Colonic mucosa (tissue), 4 donors: ENCODE measurements around the gene CCDC110. TPM values are rescaled to one million over a fixed set of nuclear protein-coding genes. Genes with fewer than 3 reads are reported as not detected.

Source experiments
- DNase-seq: peaks from one replicate; pipeline ENCODE4 v3.0.0-alpha.2; 2020
- H3K27ac ChIP-seq: fragments of 200-600 bp; one replicate; pipeline ENCODE4 v1.8.0; 2021
- H3K27me3 ChIP-seq: fragments of 200-600 bp; one replicate; pipeline ENCODE4 v1.8.0; 2021
- H3K36me3 ChIP-seq: fragments of 200-600 bp; one replicate; pipeline ENCODE4 v1.8.0; 2021
- H3K4me1 ChIP-seq: fragments of 200-600 bp; one replicate; pipeline ENCODE4 v1.8.0; 2021; ENCODE audit warnings: mild to moderate bottlenecking
- H3K4me3 ChIP-seq: fragments of 200-600 bp; one replicate; pipeline ENCODE4 v1.8.0; 2021
- H3K9ac ChIP-seq, 2 donors: one replicate each; pipeline ENCODE4 v1.7.0; 2013; ENCODE audit warnings: control low read depth in 2 of 2, low read depth in 2 of 2, low read length in 2 of 2
- H3K9me3 ChIP-seq: fragments of 200-600 bp; one replicate; pipeline ENCODE4 v1.8.0; 2021
- intact Hi-C: fragments of 100-400 bp; cut with DNase I; formaldehyde crosslinking; loops from one replicate; pipeline ENCODE4 v1.14.1; 2022
- total RNA-seq, 2 donors: library from RNA; stranded (reverse); fragmentation: NEBNext Ultra II Directional in 1 of 2; extraction: Animal tissue kit (Norgen Biotek cat#: 25700) in 1 of 2; gene quantifications; one replicate each; pipeline ENCODE4 v1.2.1, GENCODE V29; 2021
- TF ChIP-seq, protein P1 (sequence below): fragments of 200-600 bp; IDR thresholded peaks from one replicate; pipeline ENCODE4 v1.8.0; 2022; ENCODE audit warnings: antibody characterized with exemption, mild to moderate bottlenecking
- donor health status: healthy.
- donor health status: DM: no; HTN: no; CAD: no.
- donor health status: DM: no; HTN: no; CAD: no.

Gene CCDC110
- total RNA-seq, 2 donors from 2014 or later: 3.6 TPM

DNA sequence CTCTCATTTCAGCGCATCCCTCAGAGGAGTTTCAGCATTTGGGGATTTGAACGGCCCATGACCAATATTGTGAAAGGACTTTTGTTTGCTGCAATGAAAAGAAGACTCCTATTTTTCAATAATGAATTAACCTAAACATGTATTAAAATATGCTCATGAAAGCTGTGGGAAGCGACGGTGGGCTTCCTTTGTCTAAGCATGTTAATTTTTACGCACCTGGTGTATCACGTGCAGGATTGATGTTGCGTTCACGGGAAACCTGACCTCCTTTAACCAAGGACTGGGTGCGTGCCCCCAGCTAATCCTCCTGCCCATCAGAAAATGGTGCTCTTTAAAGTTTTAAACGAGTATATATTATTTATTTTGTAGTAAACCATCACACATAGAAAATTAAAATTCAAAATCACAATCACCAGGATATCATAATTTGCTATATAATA, 590 bp upstream of the CCDC110 start:
- intact Hi-C loops: loop anchor here (5.0 kb wide), 1 partner anchor 125 kb away; no protein-coding TSS in a partner anchor
- Histone ChIP-seq H3K4me3 (peak overlapping the region; percentile 85), H3K9me3 (no peaks in the 10 kb centered on the region), H3K27ac (no peak overlapping the region), H3K27me3 (no peaks in the 10 kb centered on the region), H3K9ac (peak overlapping the region; percentile 64 to 87), H3K36me3 (no peaks in the 10 kb centered on the region), H3K4me1 (no peaks in the 10 kb centered on the region)
- no peak for DNase-seq
- TF ChIP-seq, protein P1, sequence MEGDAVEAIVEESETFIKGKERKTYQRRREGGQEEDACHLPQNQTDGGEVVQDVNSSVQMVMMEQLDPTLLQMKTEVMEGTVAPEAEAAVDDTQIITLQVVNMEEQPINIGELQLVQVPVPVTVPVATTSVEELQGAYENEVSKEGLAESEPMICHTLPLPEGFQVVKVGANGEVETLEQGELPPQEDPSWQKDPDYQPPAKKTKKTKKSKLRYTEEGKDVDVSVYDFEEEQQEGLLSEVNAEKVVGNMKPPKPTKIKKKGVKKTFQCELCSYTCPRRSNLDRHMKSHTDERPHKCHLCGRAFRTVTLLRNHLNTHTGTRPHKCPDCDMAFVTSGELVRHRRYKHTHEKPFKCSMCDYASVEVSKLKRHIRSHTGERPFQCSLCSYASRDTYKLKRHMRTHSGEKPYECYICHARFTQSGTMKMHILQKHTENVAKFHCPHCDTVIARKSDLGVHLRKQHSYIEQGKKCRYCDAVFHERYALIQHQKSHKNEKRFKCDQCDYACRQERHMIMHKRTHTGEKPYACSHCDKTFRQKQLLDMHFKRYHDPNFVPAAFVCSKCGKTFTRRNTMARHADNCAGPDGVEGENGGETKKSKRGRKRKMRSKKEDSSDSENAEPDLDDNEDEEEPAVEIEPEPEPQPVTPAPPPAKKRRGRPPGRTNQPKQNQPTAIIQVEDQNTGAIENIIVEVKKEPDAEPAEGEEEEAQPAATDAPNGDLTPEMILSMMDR: no peak

DNA sequence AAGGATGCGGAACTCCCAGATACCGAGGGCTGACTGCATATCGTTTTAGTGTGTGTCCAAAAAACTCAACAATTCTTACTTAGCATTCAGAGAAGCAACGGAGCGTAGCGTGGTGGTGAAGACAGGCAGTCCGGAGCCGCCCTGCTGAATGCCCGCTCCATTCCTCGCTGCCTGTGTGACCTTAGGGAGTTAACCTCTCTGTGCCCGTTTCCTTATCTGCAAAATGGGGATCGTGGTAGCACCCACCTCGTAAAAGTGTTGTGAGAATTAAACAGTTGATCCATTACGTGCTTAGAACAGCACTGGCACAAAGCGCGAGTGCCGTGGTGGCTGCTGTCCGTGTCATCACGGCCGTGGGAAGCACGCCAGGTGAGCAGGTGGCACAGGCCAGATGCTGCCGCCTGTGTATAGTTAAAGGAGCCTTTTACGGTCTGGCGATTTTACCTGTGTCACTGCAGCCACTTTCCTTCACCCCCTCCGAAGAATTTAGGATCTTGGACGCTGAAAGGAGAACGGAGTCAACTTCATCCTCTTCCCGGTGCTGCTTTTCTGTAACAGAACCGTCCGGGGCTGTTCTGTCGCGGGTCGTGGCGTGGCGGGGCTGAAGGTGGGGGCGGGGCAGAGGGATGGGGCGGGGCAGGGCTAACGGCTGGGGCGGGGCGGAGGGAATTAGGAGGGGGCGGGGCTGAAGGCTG, 885 bp downstream of the CCDC110 start:
- Histone ChIP-seq H3K27ac (peak overlapping the region; percentile 33), H3K36me3 (no peaks in the 10 kb centered on the region), H3K27me3 (no peaks in the 10 kb centered on the region), H3K9ac (peak overlapping the region; percentile 51 to 86), H3K4me1 (no peaks in the 10 kb centered on the region), H3K4me3 (peak overlapping the region; percentile 56), H3K9me3 (no peaks in the 10 kb centered on the region)
- intact Hi-C loops: loop anchor here (5.0 kb wide), 1 partner anchor 127 kb away; no protein-coding TSS in a partner anchor
- TF ChIP-seq, protein P1: no peak
- DNase-seq: peak; percentile 78

DNA sequence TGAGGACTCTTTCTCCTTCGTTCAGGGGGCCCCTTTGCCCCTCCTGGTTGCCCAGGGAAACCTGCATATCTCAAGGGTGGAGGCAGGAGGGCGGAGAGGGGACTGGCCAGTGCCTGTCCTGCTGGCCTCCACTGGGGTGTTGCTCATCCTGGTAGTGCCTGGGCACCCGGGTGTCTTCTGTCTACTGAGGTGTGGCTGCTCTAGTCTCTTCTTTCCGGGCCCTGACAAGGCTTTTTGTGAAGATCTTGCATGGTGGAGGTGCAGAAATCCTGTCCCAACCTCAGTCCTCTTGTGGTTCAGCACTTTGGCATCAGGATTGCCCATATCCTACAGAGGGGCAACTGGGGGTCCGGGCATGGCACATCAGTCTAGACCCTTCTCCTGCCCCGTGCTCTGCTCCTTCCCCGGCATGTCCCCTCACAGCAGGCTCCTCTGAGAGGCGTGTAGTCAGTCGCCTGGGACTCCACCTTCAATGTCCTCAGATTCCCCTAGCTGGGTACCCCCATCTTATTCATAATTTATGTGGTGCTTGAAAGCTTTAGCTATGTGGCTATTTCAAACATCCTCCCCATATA, 1.9 kb downstream of the CCDC110 start:
- Histone ChIP-seq H3K36me3 (no peaks in the 10 kb centered on the region), H3K9me3 (no peaks in the 10 kb centered on the region), H3K27ac (no peak overlapping the region), H3K4me3 (no peak overlapping the region), H3K9ac (no peak overlapping the region), H3K27me3 (no peaks in the 10 kb centered on the region), H3K4me1 (no peaks in the 10 kb centered on the region)
- DNase-seq: no peak
- TF ChIP-seq, protein P1: no peak
- intact Hi-C loops: loop anchor here (5.0 kb wide), 2 partner anchors 42 to 128 kb away; partner anchors contain the start of gene UFSP2

DNA sequence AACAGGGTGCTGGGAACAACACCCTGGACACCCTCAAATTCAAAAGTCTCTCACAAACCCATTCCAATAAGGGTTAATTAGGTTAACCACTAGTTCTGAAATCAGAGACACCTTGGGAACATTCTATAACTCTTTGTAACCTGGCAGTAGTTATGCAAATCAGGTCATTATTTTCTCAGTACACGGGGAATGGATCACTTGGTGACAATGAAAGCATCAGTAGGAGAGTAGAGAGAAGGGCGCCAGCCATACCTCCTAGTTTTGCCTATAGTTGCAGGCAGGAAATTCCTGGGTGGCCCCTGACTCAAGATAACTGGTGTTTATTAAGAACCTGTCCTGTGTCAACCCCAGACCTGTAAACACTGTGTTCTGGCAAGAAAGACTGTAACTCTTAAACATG, 2.5 kb downstream of the CCDC110 start:
- no peak overlapping the region for H3K27ac ChIP-seq
- no peak for DNase-seq
- H3K4me1 ChIP-seq: no peaks in the 10 kb centered on the region
- intact Hi-C loops: loop anchor here (5.0 kb wide), 1 partner anchor 42 kb away; the partner anchor contains the start of gene UFSP2
- H3K9ac ChIP-seq: no peak overlapping the region
- no peaks in the 10 kb centered on the region for H3K9me3 ChIP-seq
- no peak overlapping the region for H3K4me3 ChIP-seq
- no peaks in the 10 kb centered on the region for H3K36me3 ChIP-seq
- TF ChIP-seq, protein P1: no peak
- no peaks in the 10 kb centered on the region for H3K27me3 ChIP-seq

DNA sequence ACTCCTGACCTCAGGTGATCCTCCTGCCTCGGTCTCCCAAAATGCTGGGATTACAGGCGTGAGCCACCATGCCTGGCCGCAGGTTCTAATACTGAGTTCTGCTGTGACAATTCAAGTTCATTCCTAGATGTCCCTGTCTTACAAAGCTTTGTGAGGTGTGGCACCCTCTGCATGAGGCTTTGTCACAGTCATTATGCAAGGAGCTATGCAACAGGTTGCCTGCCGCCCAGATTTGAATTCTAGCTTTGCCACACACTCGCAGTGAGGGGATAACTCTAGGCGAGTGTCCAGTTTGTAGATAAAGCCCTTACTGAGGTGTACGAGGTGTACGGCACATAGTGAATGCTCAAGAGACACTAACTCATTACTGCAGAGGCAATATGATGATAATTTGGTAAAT, 3.5 kb downstream of the CCDC110 start:
- TF ChIP-seq, protein P1: no peak
- H3K36me3 ChIP-seq: no peaks in the 10 kb centered on the region
- intact Hi-C loops: loop anchor here (5.0 kb wide), 1 partner anchor 41 kb away; the partner anchor contains the start of gene UFSP2
- H3K9ac ChIP-seq: no peak overlapping the region
- no peaks in the 10 kb centered on the region for H3K27me3 ChIP-seq
- H3K4me1 ChIP-seq: no peaks in the 10 kb centered on the region
- H3K9me3 ChIP-seq: no peaks in the 10 kb centered on the region
- H3K27ac ChIP-seq: no peak overlapping the region
- no peak for DNase-seq
- no peak overlapping the region for H3K4me3 ChIP-seq
